ENCODE data around the gene TPP1. TPM values are rescaled to one million over a fixed set of nuclear protein-coding genes. Genes with fewer than 3 reads are reported as not detected.

TPP1 gene
- total RNA-seq, 2 donors from 2014 or later = 54.7 to 67.4 TPM

- H3K9me3 Mint-ChIP-seq = no peaks in the 10 kb centered on the region
- ATAC-seq (no peak), DNase-seq (ENCODE audit: low spot score in 2 of 2) (no peak)
- no peaks in the 10 kb centered on the region for H3K36me3 Mint-ChIP-seq
- H3K27ac Mint-ChIP-seq = no peak overlapping the region
Measured at GRCh38 chr11:6622261-6623171, 3.3 kb upstream of the TPP1 start.

DNA sequence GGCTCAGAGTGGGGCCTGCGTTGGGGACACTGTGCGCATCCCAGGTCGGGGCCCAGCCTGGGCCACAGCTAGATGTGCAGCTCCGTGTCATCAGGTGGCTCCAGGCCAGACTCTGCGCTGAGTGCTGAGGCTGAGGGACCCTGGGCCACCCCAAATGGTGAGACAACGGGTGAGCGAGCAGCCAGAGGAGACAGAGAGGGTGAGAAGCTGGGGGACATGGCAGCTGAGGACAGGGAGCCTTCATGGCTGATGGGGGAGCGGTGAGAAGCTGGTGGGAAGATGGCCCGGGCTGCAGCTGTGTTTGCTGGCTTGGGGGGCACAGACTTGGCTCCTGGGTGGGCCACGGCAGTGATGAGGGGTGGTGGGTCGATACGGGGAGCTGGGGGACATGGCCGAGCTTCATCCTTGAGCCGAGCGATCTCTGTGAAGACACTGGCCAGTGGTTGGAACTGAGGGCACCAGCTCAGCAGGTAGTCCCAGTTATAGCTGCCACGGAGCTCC, 2.5 kb upstream of the TPP1 start:
- no peak for ATAC-seq
- H3K9me3 Mint-ChIP-seq = no peaks in the 10 kb centered on the region

GRCh38 chr11:6620636-6621035, 1.4 kb upstream of the TPP1 start:
- Mint-ChIP-seq H3K9me3 (no peaks in the 10 kb centered on the region), H3K36me3 (peaks cover 0 to 4% of the 10 kb centered on the region in 2 donors), H3K27ac (no peak overlapping the region)
- no peak for ATAC-seq
- no peak for DNase-seq (ENCODE audit: low spot score in 2 of 2)

More for the DNA sequence above, 2.5 kb upstream of the TPP1 start:
- DNase-seq (ENCODE audit: low spot score in 2 of 2) = no peak
- H3K36me3 Mint-ChIP-seq = no peaks in the 10 kb centered on the region
- H3K27ac Mint-ChIP-seq = peak overlapping the region in 1 of 2 donors; percentile 1

GRCh38 chr11:6618117-6619003, 862 bp downstream of the TPP1 start:
- ATAC-seq = peak; percentile 55 to 57
- Mint-ChIP-seq H3K9me3 (no peaks in the 10 kb centered on the region), H3K36me3 (peaks cover 0 to 11% of the 10 kb centered on the region in 2 donors)

GRCh38 chr11:6617315-6617781, 1.9 kb downstream of the TPP1 start:
- H3K36me3 Mint-ChIP-seq = peaks cover 0 to 11% of the 10 kb centered on the region in 2 donors
- no peak overlapping the region for H3K27ac Mint-ChIP-seq
- ATAC-seq (no peak), DNase-seq (ENCODE audit: low spot score in 2 of 2) (peak in 1 of 2 donors; percentile 51)
- H3K9me3 Mint-ChIP-seq = no peaks in the 10 kb centered on the region

More at GRCh38 chr11:6618117-6619003, 862 bp downstream of the TPP1 start:
- DNase-seq (ENCODE audit: low spot score in 2 of 2) = peak; percentile 45 to 72
- no peak overlapping the region for H3K27ac Mint-ChIP-seq

DNA sequence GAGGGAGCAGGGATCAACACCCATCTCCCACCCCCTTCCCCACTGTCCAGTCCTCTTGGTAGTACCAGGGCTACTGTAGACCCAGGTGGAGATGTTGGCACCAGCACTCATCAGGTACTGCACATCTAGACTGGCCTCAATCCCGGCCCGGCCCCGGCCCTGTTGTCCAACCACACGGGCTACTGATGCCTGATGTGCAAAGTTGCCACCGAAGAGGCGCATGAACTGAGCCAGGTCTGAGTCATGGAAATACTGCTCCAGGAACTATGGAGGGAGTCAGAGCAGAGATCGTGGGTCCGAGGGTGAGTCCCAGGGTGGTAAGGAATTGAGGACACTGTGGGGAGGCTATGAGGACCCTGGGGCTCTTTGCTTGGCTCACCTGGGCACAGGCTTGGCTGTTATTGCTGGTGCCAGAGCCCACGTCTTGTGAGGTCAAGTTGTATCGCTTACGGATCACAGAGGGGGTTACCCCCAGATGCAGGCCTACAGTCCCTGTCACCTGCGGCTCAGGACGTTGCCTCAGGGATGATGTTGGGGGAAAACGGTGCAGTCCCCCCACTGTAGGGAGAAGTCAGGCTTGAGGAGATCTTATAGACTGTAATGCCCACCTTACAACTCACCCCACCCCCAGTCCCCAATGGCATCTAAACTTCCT, 2.5 kb downstream of the TPP1 start:
- DNase-seq (ENCODE audit: low spot score in 2 of 2) = peak in 1 of 2 donors; percentile 50
- peaks cover 0 to 11% of the 10 kb centered on the region in 2 donors for H3K36me3 Mint-ChIP-seq
- H3K27ac Mint-ChIP-seq = peak overlapping the region in 1 of 2 donors; percentile 9
- no peaks in the 10 kb centered on the region for H3K9me3 Mint-ChIP-seq
- no peak for ATAC-seq

DNA sequence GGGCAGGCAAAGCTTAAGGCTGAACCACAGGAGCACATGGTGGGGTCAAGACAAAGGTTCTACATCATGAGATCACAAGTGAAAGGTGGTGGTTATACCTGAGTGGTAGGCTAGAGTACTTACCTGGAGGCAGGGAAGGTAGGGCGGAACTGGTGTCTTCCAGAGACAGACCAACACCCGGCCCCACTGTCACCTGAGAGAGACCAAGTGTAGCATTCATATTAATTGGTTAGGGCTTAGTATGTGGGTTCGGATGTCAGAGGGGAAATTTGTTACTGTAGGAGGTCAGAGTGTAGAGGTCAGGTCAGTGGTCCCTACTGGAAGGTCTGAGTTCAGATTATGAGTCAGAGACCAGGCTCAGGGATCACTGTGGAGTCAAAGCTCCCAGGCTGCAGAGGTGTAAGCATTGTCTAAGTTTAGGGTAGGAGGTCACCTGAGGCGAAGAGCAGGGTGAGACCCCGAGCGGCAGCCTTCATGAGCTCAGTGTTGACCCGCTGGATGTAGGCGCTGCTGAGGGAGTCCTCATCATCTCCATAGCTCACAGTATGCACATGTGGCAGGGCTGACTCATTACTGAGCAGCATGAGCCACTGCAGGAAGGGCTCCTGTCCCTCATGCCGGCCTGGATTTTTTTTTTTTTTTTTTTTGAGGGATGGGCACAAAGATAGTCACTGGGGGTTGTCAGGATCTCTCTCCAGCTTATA, 3.2 kb downstream of the TPP1 start:
- no peaks in the 10 kb centered on the region for H3K9me3 Mint-ChIP-seq
- peak in 1 of 2 donors; percentile 52 for DNase-seq (ENCODE audit: low spot score in 2 of 2)
- ATAC-seq = no peak
- peaks cover 6 to 16% of the 10 kb centered on the region in 2 donors for H3K36me3 Mint-ChIP-seq
- peak overlapping the region in 1 of 2 donors; percentile 9 for H3K27ac Mint-ChIP-seq

GRCh38 chr11:6615046-6615445, 4.2 kb downstream of the TPP1 start:
- no peak for ATAC-seq
- Mint-ChIP-seq H3K36me3 (peaks cover 13 to 26% of the 10 kb centered on the region in 2 donors), H3K27ac (peak overlapping the region in 1 of 2 donors; percentile 11), H3K9me3 (no peaks in the 10 kb centered on the region)
- peak in 1 of 2 donors; percentile 33 for DNase-seq (ENCODE audit: low spot score in 2 of 2)

- no peak for ATAC-seq
- H3K36me3 Mint-ChIP-seq = peaks cover 19 to 32% of the 10 kb centered on the region in 2 donors
- H3K9me3 Mint-ChIP-seq = no peaks in the 10 kb centered on the region
- peak in 1 of 2 donors; percentile 44 for DNase-seq (ENCODE audit: low spot score in 2 of 2)
- H3K27ac Mint-ChIP-seq = peak overlapping the region in 1 of 2 donors; percentile 11
Measured at GRCh38 chr11:6614446-6614845, 4.8 kb downstream of the TPP1 start.

GRCh38 chr11:6613496-6613895, 5.7 kb downstream of the TPP1 start:
- ATAC-seq (no peak), DNase-seq (ENCODE audit: low spot score in 2 of 2) (no peak)
- Mint-ChIP-seq H3K36me3 (peaks cover 27 to 38% of the 10 kb centered on the region in 2 donors), H3K27ac (no peak overlapping the region), H3K9me3 (no peaks in the 10 kb centered on the region)

DNA sequence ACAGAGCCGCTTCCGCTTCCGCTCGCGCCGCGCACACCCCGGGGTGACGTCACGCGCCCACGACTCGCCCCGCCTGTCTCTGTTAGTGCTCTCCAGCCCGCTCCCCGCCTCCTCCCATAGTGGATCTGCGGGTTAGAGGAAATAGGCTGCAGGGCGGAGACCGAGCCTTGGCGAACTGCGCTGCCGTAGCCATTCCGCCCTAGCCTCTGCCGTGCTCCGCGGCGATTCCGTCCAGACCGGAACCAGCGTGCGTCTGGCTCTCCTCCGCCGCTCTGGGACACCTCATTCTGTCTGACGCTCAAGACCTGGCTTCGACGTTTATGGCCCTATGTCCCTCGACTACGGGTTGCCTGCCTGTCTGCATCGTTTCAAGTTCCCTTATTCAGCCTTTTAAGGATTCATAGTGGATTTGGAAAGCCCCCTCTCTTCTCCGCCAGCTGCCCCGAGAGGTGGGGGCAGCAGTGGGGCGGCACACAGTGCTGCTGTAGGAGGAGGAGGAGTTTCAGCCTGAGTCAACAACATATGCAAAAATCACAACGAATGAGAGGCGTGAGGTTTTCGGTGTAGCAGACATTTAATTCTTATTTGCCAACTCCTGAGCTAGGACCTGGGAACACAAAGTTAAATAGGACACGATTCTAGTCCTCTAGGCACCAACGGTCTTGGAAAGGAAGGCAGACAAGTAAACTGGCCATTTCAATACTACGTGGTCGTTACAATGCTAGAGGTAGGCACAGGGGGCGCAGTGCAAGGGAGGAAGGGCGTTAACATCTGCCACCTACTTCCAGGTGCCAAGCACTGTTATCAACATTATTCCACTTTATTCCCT, 6.8 kb downstream of the TPP1 start, which contains the start of gene TAF10:
Gene TAF10, minus strand, starts transcription at position 4 of the 829 bp plus-strand sequence. CDS start 27 bp downstream, outside the sequence.
- peak within 1 kb of the TSS in 1 of 2 donors; percentile 96 for H3K27ac Mint-ChIP-seq

DNA sequence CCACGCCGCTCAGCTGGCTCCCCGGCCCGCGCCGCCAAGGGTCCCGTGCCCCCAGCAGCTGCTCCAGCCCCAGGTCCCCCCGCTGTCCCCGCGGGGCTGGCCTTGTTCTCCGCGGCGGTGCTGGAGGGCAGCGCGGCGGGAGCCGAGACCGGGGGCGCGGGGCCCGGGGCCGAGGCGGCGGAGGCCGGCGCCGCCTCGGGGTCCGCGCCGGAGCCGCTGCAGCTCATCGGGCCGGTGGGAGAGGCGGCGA, 7.3 kb downstream of the TPP1 start:
- H3K27ac Mint-ChIP-seq = no peak overlapping the region
- ATAC-seq = peak in 1 of 2 donors; percentile 16

More for the DNA sequence above, 6.8 kb downstream of the TPP1 start, which contains the start of gene TAF10:
- no peaks in the 10 kb centered on the region for H3K9me3 Mint-ChIP-seq
- DNase-seq (ENCODE audit: low spot score in 2 of 2) (peak; percentile 93 to 94), ATAC-seq (peak; percentile 86 to 93)
- H3K36me3 Mint-ChIP-seq = peaks cover 27 to 38% of the 10 kb centered on the region in 2 donors

GRCh38 chr11:6611092-6611962, 7.9 kb downstream of the TPP1 start:
- Mint-ChIP-seq H3K27ac (peak overlapping the region in 1 of 2 donors; percentile 96), H3K9me3 (no peaks in the 10 kb centered on the region), H3K36me3 (peaks cover 27 to 38% of the 10 kb centered on the region in 2 donors)
- ATAC-seq (peak in 1 of 2 donors; percentile 4), DNase-seq (ENCODE audit: low spot score in 2 of 2) (peak in 1 of 2 donors; percentile 52)

More for the DNA sequence above, 7.3 kb downstream of the TPP1 start:
- H3K36me3 Mint-ChIP-seq = peaks cover 27 to 38% of the 10 kb centered on the region in 2 donors
- DNase-seq (ENCODE audit: low spot score in 2 of 2) = no peak
- H3K9me3 Mint-ChIP-seq = no peaks in the 10 kb centered on the region

DNA sequence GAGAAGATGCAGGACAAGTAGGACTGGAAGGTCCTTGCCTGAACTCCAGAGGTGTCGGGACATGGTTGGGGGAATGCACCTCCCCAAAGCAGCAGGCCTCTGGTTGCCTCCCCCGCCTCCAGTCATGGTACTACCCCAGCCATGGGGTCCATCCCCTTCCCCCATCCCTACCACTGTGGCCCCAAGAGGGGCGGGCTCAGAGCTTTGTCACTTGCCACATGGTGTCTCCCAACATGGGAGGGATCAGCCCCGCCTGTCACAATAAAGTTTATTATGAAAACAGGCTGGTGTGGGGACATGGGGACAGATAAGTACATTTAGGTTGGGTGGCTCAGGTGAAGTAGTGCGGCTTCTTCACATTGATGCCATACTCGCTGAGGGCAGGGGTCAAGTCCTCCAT, 8.6 kb downstream of the TPP1 start:
- H3K27ac Mint-ChIP-seq = peak overlapping the region in 1 of 2 donors; percentile 26
- DNase-seq (ENCODE audit: low spot score in 2 of 2) (peak in 1 of 2 donors; percentile 52), ATAC-seq (no peak)
- H3K9me3 Mint-ChIP-seq = no peaks in the 10 kb centered on the region
- H3K36me3 Mint-ChIP-seq = peaks cover 27 to 33% of the 10 kb centered on the region in 2 donors
